Measurements from ENCODE around the gene MID2. TPM values are rescaled to one million over a fixed set of nuclear protein-coding genes. Genes with fewer than 3 reads are reported as not detected.
"Not testable (repeated sequence)": the region's sequence is repeated elsewhere in the genome, so short reads cannot be mapped to it uniquely, and the experiment has no call there.

The MID2 gene
- total RNA-seq, 1 experiment from 2014 or later = 0.43 TPM

DNA sequence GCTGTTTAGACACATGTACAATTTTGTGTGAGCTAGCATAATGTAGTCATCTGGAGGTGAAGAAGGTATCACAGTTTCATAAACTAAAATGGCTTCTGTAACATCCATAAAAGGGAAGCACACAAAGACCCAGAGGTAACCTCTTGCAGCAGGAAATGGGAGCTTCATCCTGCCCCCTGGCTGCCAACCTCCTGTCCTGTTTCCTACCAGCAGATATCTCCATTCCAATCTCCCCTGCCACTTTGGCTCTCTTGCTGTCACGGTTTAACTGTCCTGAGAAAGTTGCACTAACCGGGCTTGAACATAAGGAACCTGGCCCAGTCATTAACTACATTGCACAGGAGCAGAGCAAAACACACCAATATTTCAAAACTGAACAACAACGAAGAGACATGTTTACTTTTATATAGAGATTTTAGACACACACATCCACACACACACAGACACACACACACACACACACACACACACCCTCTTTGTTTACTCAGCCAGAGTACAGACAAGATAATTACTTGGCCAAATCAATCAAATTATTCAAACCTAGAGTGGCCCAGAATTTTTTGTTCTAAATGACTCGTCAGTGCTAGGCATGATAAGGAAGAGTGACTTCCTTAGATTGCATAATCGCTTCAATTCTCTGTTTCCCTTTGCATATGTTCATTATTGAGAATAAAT is 24.2 kb downstream of the MID2 start:
- TF ChIP-seq EZH2 (IDR thresholded peaks at IDR 0.05; ENCODE audit: borderline replicate concordance, low read depth, low read length, poor library complexity, severe bottlenecking) = no peak
- TF ChIP-seq, protein P1, sequence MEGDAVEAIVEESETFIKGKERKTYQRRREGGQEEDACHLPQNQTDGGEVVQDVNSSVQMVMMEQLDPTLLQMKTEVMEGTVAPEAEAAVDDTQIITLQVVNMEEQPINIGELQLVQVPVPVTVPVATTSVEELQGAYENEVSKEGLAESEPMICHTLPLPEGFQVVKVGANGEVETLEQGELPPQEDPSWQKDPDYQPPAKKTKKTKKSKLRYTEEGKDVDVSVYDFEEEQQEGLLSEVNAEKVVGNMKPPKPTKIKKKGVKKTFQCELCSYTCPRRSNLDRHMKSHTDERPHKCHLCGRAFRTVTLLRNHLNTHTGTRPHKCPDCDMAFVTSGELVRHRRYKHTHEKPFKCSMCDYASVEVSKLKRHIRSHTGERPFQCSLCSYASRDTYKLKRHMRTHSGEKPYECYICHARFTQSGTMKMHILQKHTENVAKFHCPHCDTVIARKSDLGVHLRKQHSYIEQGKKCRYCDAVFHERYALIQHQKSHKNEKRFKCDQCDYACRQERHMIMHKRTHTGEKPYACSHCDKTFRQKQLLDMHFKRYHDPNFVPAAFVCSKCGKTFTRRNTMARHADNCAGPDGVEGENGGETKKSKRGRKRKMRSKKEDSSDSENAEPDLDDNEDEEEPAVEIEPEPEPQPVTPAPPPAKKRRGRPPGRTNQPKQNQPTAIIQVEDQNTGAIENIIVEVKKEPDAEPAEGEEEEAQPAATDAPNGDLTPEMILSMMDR (conservative IDR thresholded peaks at IDR 0.05; ENCODE audit: low read depth, low read length) = peak; percentile 27; the same call in 1 of the 2 replicates

DNA sequence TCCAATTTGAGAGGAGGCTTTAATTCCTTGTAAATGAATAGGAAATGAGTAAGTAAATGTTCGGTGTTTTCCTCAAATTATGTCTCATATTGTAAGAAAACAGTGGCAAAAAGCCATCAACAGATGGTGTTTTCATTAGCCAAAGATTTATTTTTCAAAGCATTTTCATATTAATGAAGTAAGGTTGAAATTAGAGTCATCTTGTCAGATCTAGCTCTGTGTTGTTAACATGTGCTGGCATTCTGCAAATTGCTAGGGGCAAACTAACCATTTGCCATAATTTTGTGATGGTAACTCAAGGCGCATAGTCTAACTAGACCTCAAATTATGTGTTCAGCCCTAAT is 24.7 kb downstream of the MID2 start:
- DNase-seq (ENCODE audit: low spot score) = no peak
- ChIA-PET CTCF (no interaction called here), POLR2A (ENCODE audit: low non-redundant PET) (no interaction called here)
- intact Hi-C loops (cut with micrococcal nuclease; ENCODE audit: unreplicated experiment) = no loop called here
- H3K27ac ChIP-seq (ENCODE audit: low read depth, low read length, poor library complexity, severe bottlenecking) = no peak overlapping the region
- H3K36me3 ChIP-seq (ENCODE audit: insufficient read depth, low read length, poor library complexity, severe bottlenecking) = no peaks in the 10 kb centered on the region
- H3K9me3 ChIP-seq (ENCODE audit: low read depth, low read length, poor library complexity, severe bottlenecking) = no peaks in the 10 kb centered on the region
- H3K27me3 ChIP-seq (replicated peaks; ENCODE audit: insufficient read depth, low read depth, low read length, poor library complexity) = peaks cover 9% of the 10 kb centered on the region
- no peak for TF ChIP-seq EZH2 (IDR thresholded peaks at IDR 0.05; ENCODE audit: borderline replicate concordance, low read depth, low read length, poor library complexity, severe bottlenecking)
- TF ChIP-seq, protein P1 (conservative IDR thresholded peaks at IDR 0.05; ENCODE audit: low read depth, low read length) = no peak
- BruUV-seq (replicated peaks) = no TSS peak
- no peak overlapping the region for H3K4me3 ChIP-seq (ENCODE audit: low read depth, low read length, poor library complexity, severe bottlenecking)
- no peaks in the 10 kb centered on the region for H3K4me1 ChIP-seq (ENCODE audit: insufficient read depth, low read length, poor library complexity, severe bottlenecking)

More for the DNA sequence above, 24.2 kb downstream of the MID2 start:
- no TSS peak for BruUV-seq (replicated peaks)
- Histone ChIP-seq H3K36me3 (ENCODE audit: insufficient read depth, low read length, poor library complexity, severe bottlenecking) (no peaks in the 10 kb centered on the region), H3K27ac (ENCODE audit: low read depth, low read length, poor library complexity, severe bottlenecking) (no peak overlapping the region), H3K27me3 (replicated peaks; ENCODE audit: insufficient read depth, low read depth, low read length, poor library complexity) (peaks cover 6% of the 10 kb centered on the region), H3K4me1 (ENCODE audit: insufficient read depth, low read length, poor library complexity, severe bottlenecking) (no peaks in the 10 kb centered on the region), H3K9me3 (ENCODE audit: low read depth, low read length, poor library complexity, severe bottlenecking) (no peaks in the 10 kb centered on the region), H3K4me3 (ENCODE audit: low read depth, low read length, poor library complexity, severe bottlenecking) (no peak overlapping the region)
- CTCF ChIA-PET = no interaction called here
- POLR2A ChIA-PET (ENCODE audit: low non-redundant PET) = no interaction called here
- intact Hi-C loops (cut with micrococcal nuclease; ENCODE audit: unreplicated experiment) = no loop called here
- DNase-seq (ENCODE audit: low spot score) = no peak

DNA sequence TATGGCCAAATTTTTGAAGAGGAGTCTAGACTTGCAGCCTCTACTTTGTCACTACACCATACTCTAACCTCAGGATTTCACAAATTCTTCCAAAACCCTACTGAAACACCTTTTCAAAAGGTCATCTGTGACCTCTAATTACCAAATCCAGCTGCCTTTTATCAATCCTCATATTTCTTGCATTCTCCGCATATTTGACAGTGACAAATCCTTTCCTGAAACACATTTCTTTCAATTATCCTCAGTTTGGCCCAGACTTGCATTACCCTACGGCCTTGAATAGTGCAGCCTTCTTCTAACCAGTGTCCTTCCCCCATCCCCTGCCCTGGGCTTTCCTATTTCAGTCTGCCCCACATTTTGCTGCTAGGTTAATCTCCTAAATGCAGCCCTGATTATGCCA is 25.5 kb downstream of the MID2 start:
- intact Hi-C loops (cut with micrococcal nuclease; ENCODE audit: unreplicated experiment) = no loop called here
- no peaks in the 10 kb centered on the region for H3K36me3 ChIP-seq (ENCODE audit: insufficient read depth, low read length, poor library complexity, severe bottlenecking)
- no peaks in the 10 kb centered on the region for H3K9me3 ChIP-seq (ENCODE audit: low read depth, low read length, poor library complexity, severe bottlenecking)
- CTCF ChIA-PET = no interaction called here
- H3K27ac ChIP-seq (ENCODE audit: low read depth, low read length, poor library complexity, severe bottlenecking) = no peak overlapping the region
- POLR2A ChIA-PET (ENCODE audit: low non-redundant PET) = no interaction called here
- peaks cover 12% of the 10 kb centered on the region for H3K27me3 ChIP-seq (replicated peaks; ENCODE audit: insufficient read depth, low read depth, low read length, poor library complexity)
- no TSS peak for BruUV-seq (replicated peaks)
- DNase-seq (ENCODE audit: low spot score) = no peak
- H3K4me3 ChIP-seq (ENCODE audit: low read depth, low read length, poor library complexity, severe bottlenecking) = no peak overlapping the region
- no peak for TF ChIP-seq EZH2 (IDR thresholded peaks at IDR 0.05; ENCODE audit: borderline replicate concordance, low read depth, low read length, poor library complexity, severe bottlenecking)
- TF ChIP-seq, protein P1 (conservative IDR thresholded peaks at IDR 0.05; ENCODE audit: low read depth, low read length) = no peak
- no peaks in the 10 kb centered on the region for H3K4me1 ChIP-seq (ENCODE audit: insufficient read depth, low read length, poor library complexity, severe bottlenecking)

DNA sequence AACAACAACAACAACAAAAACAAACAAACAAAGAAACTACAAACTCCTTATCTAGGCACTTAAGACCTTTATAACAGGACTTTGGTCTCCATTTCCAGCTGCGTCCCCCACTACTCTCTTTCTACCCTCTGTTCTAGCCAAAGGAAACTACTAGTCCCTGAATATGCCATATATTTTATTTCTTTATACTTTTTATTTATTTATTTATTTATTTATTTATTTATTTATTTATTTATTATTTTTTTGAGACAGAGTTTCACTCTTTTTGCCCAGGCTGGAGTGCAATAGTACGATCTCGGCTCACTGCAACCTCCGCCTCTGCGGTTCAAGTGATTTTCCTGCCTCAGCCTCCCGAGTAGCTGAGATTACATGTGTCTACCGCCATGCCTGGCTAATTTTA is 26.0 kb downstream of the MID2 start:
- DNase-seq (ENCODE audit: low spot score); H3K4me3 ChIP-seq (ENCODE audit: low read depth, low read length, poor library complexity, severe bottlenecking); H3K4me1 ChIP-seq (ENCODE audit: insufficient read depth, low read length, poor library complexity, severe bottlenecking); H3K9me3 ChIP-seq (ENCODE audit: low read depth, low read length, poor library complexity, severe bottlenecking); H3K36me3 ChIP-seq (ENCODE audit: insufficient read depth, low read length, poor library complexity, severe bottlenecking); POLR2A ChIA-PET (ENCODE audit: low non-redundant PET); intact Hi-C loops (cut with micrococcal nuclease; ENCODE audit: unreplicated experiment); CTCF ChIA-PET; BruUV-seq (replicated peaks); H3K27ac ChIP-seq (ENCODE audit: low read depth, low read length, poor library complexity, severe bottlenecking): not testable (repeated sequence)
- H3K27me3 ChIP-seq (replicated peaks; ENCODE audit: insufficient read depth, low read depth, low read length, poor library complexity) = peaks cover 12% of the 10 kb centered on the region
